Osteocyte (in vitro differentiated cells): ENCODE measurements around the gene DGKD. TPM values are rescaled to one million over a fixed set of nuclear protein-coding genes. Genes with fewer than 3 reads are reported as not detected.

Experiments
- DNase-seq: peaks from one replicate; pipeline ENCODE4 v3.0.0; 2021; ENCODE audit warnings: mixed read lengths; ENCODE audit not compliant: unreplicated experiment; ENCODE audit errors: extremely low spot score
- H3K27ac Mint-ChIP-seq: one replicate; pipeline ENCODE4 v1.8.0; 2021; ENCODE audit warnings: mild to moderate bottlenecking, mixed read lengths; ENCODE audit not compliant: unreplicated experiment
- H3K27me3 Mint-ChIP-seq: one replicate; pipeline ENCODE4 v1.8.0; 2021; ENCODE audit warnings: mixed read lengths; ENCODE audit not compliant: unreplicated experiment
- H3K36me3 Mint-ChIP-seq: one replicate; pipeline ENCODE4 v1.8.0; 2021; ENCODE audit warnings: mixed read lengths; ENCODE audit not compliant: unreplicated experiment
- H3K4me1 Mint-ChIP-seq: one replicate; pipeline ENCODE4 v1.8.0; 2021; ENCODE audit warnings: mixed read lengths; ENCODE audit not compliant: unreplicated experiment
- H3K4me3 Mint-ChIP-seq: one replicate; pipeline ENCODE4 v1.8.0; 2021; ENCODE audit warnings: mild to moderate bottlenecking, moderate library complexity, mixed read lengths; ENCODE audit not compliant: unreplicated experiment
- H3K9me3 Mint-ChIP-seq: one replicate; pipeline ENCODE4 v1.8.0; 2021; ENCODE audit warnings: mixed read lengths; ENCODE audit not compliant: unreplicated experiment
- CTCF ChIP-seq: fragments of 200-600 bp; sonication (generic); IDR thresholded peaks from 2 replicates; pipeline ENCODE4 v1.5.0; 2021; ENCODE audit warnings: antibody characterized with exemption, mild to moderate bottlenecking, moderate library complexity
- total RNA-seq: library from RNA; stranded (reverse); gene quantifications from 2 replicates; pipeline ENCODE4 v1.2.1, GENCODE V29; 2021

Gene DGKD
- total RNA-seq, 1 donor from 2014 or later, result 70.5 TPM

DNA sequence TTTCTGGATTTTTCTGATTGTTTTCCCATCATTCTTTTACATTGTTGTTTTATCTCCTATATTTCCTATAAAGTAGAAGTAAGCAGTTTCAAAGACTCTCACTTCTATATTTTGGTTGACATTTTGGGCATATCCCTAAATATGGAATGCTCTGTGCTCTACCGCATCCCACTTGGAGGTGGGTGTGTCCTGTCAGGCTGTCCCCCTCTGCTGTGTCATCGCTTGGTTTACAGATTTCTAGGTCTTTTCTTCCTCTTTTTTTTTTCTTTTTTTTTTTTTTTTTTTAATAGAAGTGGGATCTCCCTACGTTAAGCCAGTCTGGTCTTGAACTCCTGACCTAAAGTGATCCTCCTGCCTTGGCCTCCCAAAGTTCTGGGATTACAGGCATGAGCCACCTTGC lies 13.3 kb downstream of the DGKD start:
- H3K4me1 Mint-ChIP-seq, result peaks cover 15% of the 10 kb centered on the region
- peaks cover 20% of the 10 kb centered on the region for H3K36me3 Mint-ChIP-seq
- H3K27ac Mint-ChIP-seq, result no peak overlapping the region
- DNase-seq, result no peak
- TF ChIP-seq CTCF, result no peak
- no peak overlapping the region for H3K4me3 Mint-ChIP-seq
- no peaks in the 10 kb centered on the region for H3K27me3 Mint-ChIP-seq
- H3K9me3 Mint-ChIP-seq, result peaks cover 12% of the 10 kb centered on the region

DNA sequence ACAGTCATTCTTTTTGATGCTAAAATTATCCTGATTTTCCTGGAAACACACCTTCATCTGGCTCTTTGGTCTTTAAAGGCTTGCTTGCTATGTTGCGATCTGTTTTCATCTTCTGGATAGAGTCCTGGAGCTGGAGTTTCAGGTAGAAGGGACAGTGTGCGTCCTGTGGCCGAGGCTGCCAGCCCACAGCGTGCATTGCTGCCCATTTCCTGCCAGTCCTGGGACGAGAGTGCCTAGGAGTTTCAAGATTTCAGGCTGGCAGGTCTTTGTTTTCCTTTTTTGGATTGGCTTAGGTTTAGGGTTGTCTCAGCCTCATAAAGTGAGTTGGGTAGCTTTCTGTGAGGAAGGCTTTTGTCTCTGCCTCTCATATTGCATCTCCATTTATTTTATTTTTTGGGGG lies 14.5 kb downstream of the DGKD start:
- Mint-ChIP-seq H3K36me3 (peaks cover 24% of the 10 kb centered on the region), H3K27me3 (no peaks in the 10 kb centered on the region), H3K27ac (no peak overlapping the region), H3K9me3 (peaks cover 9% of the 10 kb centered on the region), H3K4me3 (no peak overlapping the region), H3K4me1 (peaks cover 21% of the 10 kb centered on the region)
- DNase-seq, result no peak
- TF ChIP-seq CTCF, result no peak

GRCh38 chr2:233369462-233369861 lies 15.2 kb downstream of the DGKD start:
- H3K9me3 Mint-ChIP-seq, result peaks cover 2% of the 10 kb centered on the region
- peaks cover 21% of the 10 kb centered on the region for H3K4me1 Mint-ChIP-seq
- no peak for DNase-seq
- no peak overlapping the region for H3K27ac Mint-ChIP-seq
- no peak overlapping the region for H3K4me3 Mint-ChIP-seq
- H3K36me3 Mint-ChIP-seq, result peaks cover 20% of the 10 kb centered on the region
- no peak for TF ChIP-seq CTCF
- H3K27me3 Mint-ChIP-seq, result no peaks in the 10 kb centered on the region

DNA sequence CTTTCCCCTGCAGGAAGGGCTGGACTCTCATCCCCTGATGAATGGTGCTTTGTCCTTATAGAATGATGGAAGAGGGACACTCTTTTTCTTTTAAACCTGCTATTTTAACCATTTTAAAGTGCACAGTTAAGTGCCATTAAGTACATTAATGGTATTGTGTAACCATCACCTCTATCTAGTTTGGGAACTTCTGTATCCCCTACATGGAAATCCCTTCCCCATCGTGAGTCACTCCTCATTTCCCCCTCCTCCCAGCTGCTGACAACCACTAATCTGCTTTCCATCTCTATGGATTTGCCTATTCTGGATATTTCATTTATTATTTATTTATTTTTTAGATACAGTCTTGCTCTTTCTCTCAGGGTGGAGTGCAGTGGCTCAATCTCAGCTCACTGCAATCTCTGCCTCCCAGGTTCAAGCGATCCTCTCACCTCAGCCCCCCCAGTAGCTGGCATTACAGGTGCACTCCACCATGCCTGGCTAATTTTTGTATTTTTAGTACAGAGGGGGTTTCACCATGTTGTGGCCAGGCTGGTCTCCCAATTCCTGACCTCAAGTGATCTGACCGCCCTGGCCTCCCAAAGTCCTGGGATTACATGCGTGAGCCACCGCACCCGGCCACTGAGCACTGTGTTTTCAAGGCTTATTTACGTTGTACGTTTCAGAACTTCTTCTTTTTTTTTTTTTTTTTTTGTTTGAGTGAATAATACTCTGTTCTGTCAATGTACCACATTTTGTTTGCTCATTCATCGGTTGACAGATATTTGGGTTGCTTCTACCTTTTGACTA lies 15.8 kb downstream of the DGKD start:
- no peak for DNase-seq
- Mint-ChIP-seq H3K36me3 (peaks cover 20% of the 10 kb centered on the region), H3K4me3 (no peak overlapping the region), H3K27ac (no peak overlapping the region), H3K9me3 (no peaks in the 10 kb centered on the region), H3K4me1 (peaks cover 21% of the 10 kb centered on the region), H3K27me3 (no peaks in the 10 kb centered on the region)
- TF ChIP-seq CTCF, result no peak

- H3K27me3 Mint-ChIP-seq, result no peaks in the 10 kb centered on the region
- peaks cover 21% of the 10 kb centered on the region for H3K4me1 Mint-ChIP-seq
- TF ChIP-seq CTCF, result no peak
- H3K27ac Mint-ChIP-seq, result no peak overlapping the region
- H3K9me3 Mint-ChIP-seq, result no peaks in the 10 kb centered on the region
- peaks cover 14% of the 10 kb centered on the region for H3K36me3 Mint-ChIP-seq
- DNase-seq, result no peak
- no peak overlapping the region for H3K4me3 Mint-ChIP-seq
Measured at GRCh38 chr2:233371641-233372040, 17.3 kb downstream of the DGKD start.
